Hepatocyte (in vitro differentiated cells): ENCODE results near the gene DTNA. TPM values are rescaled to one million over a fixed set of nuclear protein-coding genes. Genes with fewer than 3 reads are reported as not detected.

Source experiments
- DNase-seq: peaks from one replicate; pipeline ENCODE4 v3.0.0-alpha.2; 2016; ENCODE audit warnings: low spot score
- H2AFZ ChIP-seq: fragments of 200-600 bp; sonication (generic); 2 replicates; pipeline ENCODE4 v1.6.0; 2016; ENCODE audit warnings: antibody characterized with exemption, mild to moderate bottlenecking
- H3K27ac ChIP-seq: fragments of 200-600 bp; sonication (generic); 2 replicates; pipeline ENCODE4 v1.5.1; 2016; ENCODE audit warnings: mild to moderate bottlenecking
- H3K27me3 ChIP-seq: fragments of 200-600 bp; sonication (generic); 2 replicates; pipeline ENCODE4 v1.6.1; 2016
- H3K36me3 ChIP-seq: fragments of 200-600 bp; sonication (generic); replicated peaks from 2 replicates; pipeline ENCODE4 v1.5.1; 2016; ENCODE audit warnings: low read depth; ENCODE audit not compliant: insufficient read depth
- H3K4me1 ChIP-seq: fragments of 200-600 bp; sonication (generic); 2 replicates; pipeline ENCODE4 v1.5.1; 2016; ENCODE audit warnings: mild to moderate bottlenecking, moderate library complexity; ENCODE audit not compliant: insufficient read depth
- H3K4me2 ChIP-seq: fragments of 200-600 bp; sonication (generic); 2 replicates; pipeline ENCODE4 v1.6.0; 2016
- H3K4me3 ChIP-seq: fragments of 200-600 bp; sonication (generic); 2 replicates; pipeline ENCODE4 v1.5.1; 2016; ENCODE audit warnings: mild to moderate bottlenecking
- H3K79me2 ChIP-seq: fragments of 200-600 bp; sonication (generic); 2 replicates; pipeline ENCODE4 v1.6.0; 2017; ENCODE audit warnings: mild to moderate bottlenecking
- H3K9me2 ChIP-seq: fragments of 200-600 bp; sonication (generic); replicated peaks from 2 replicates; pipeline ENCODE4 v1.6.0; 2017; ENCODE audit warnings: mild to moderate bottlenecking; ENCODE audit not compliant: insufficient read depth
- H3K9me3 ChIP-seq: fragments of 200-600 bp; sonication (generic); 2 replicates; pipeline ENCODE4 v1.5.1; 2016; ENCODE audit warnings: low read depth, mild to moderate bottlenecking
- H4K20me1 ChIP-seq: fragments of 200-600 bp; sonication (generic); 2 replicates; pipeline ENCODE4 v1.6.0; 2016; ENCODE audit warnings: mild to moderate bottlenecking; ENCODE audit not compliant: insufficient read depth, poor library complexity, severe bottlenecking
- EZH2 ChIP-seq: fragments of 200-600 bp; sonication (generic); IDR thresholded peaks from 2 replicates; pipeline ENCODE4 v1.6.1; 2016; ENCODE audit warnings: antibody characterized with exemption, mild to moderate bottlenecking, borderline replicate concordance
- EZH2phosphoT487 ChIP-seq: fragments of 200-600 bp; sonication (generic); IDR thresholded peaks from one replicate; pipeline ENCODE4 v1.6.1; 2018; ENCODE audit warnings: antibody characterized with exemption, mild to moderate bottlenecking, low read depth, moderate library complexity; ENCODE audit not compliant: unreplicated experiment, severe bottlenecking
- WGBS: methylation state at CpG from one replicate; pipeline ENCODE4 v1.1.6; 2016; ENCODE audit warnings: low lambda C conversion rate; ENCODE audit errors: missing lambda C conversion rate; 5-methylcytosine and 5-hydroxymethylcytosine counted together
- polyA plus RNA-seq: library from polyadenylated mRNA; unstranded; fragments of >200 nt; fragmentation: Nextera tagmentation; extraction: Ambion mirVana; gene quantifications from 2 replicates; pipeline ENCODE4 v1.2.1, GENCODE V29; 2016
- total RNA-seq: library from RNA; depleted of rRNA; stranded (reverse); fragments of >200 nt; gene quantifications from 2 replicates; pipeline ENCODE4 v1.2.3, GENCODE V29; 2014
- TF ChIP-seq, protein P1 (sequence below): fragments of 200-600 bp; sonication (generic); IDR thresholded peaks from 2 replicates; pipeline ENCODE4 v1.5.1; 2016; ENCODE audit warnings: antibody characterized with exemption, mild to moderate bottlenecking; ENCODE audit not compliant: poor library complexity

DTNA gene
- total and polyA plus RNA-seq, 2 experiments from 2014 or later = 18.3 to 34.0 TPM

DNA sequence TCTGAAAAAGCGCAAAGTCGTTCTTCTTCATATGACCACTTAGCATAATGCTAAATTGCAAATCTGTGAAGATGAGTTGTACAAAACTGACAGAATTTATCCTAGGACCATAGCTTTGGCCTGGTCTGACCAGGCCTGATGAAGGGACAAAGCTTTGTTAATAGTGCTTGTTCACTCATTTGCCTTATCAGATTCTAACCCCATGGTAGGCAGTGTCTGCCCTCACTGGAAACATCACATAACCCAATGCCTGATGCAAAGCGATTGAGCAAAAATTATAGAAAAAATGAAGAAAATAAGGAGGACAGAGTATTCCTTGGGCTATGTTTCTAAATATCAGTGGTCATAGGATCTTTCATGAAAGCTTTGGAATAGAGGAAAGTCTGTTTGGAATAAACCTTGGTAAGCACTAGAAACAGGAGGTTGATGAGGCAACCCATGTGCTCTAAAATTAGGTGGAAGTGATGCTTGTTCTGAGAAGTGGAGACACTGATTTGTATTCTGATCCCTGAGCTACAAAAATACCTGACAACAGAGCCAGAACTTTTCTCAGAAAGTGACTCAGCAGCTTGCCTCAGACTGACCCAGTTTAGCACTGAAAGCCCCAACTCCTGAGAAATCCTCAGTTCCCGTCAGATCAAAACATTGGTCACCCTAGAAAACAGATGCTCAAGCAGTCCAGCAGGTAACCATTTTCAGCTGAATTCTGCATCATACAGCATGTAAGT lies 199.7 kb downstream of the DTNA start:
- Histone ChIP-seq H3K4me2 (no peak overlapping the region), H4K20me1 (no peaks in the 10 kb centered on the region), H3K79me2 (no peaks in the 10 kb centered on the region), H3K27me3 (no peaks in the 10 kb centered on the region), H3K9me2 (no peaks in the 10 kb centered on the region), H2AFZ (no peak overlapping the region), H3K36me3 (no peaks in the 10 kb centered on the region), H3K27ac (no peak overlapping the region), H3K4me1 (peaks cover 13% of the 10 kb centered on the region), H3K4me3 (no peak overlapping the region), H3K9me3 (no peaks in the 10 kb centered on the region)
- DNase-seq = no peak
- TF ChIP-seq EZH2phosphoT487 (no peak), EZH2 (no peak)
- WGBS = 91% methylated on average over 4 of the region's 4 CpGs

DNA sequence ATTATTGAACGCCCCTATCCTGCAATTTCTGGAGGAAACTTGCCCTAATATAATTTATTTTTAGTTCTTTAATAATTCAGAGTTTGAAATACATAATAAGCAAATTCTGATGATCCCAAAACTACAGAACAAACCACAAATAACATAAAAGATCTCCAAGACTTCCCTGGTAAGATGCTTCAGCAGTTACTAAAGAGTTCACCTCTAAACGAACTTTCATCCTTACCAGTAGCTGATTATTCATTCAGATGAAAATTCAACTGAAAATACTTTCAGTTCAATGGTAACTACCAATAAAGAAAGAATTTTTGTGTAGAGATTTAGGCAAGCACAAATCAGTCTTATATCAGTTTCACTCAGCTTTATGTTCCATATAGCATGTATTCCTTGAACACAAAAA lies 201.0 kb downstream of the DTNA start:
- Histone ChIP-seq H2AFZ (no peak overlapping the region), H3K36me3 (no peaks in the 10 kb centered on the region), H3K9me3 (no peaks in the 10 kb centered on the region), H3K4me3 (no peak overlapping the region), H3K4me1 (peaks cover 13% of the 10 kb centered on the region), H3K9me2 (no peaks in the 10 kb centered on the region), H3K27ac (no peak overlapping the region), H4K20me1 (no peaks in the 10 kb centered on the region), H3K27me3 (no peaks in the 10 kb centered on the region), H3K4me2 (no peak overlapping the region), H3K79me2 (no peaks in the 10 kb centered on the region)
- no peak for TF ChIP-seq EZH2
- no peak for TF ChIP-seq EZH2phosphoT487
- WGBS = 81% methylated on average over 2 of the region's 2 CpGs
- DNase-seq = no peak

DNA sequence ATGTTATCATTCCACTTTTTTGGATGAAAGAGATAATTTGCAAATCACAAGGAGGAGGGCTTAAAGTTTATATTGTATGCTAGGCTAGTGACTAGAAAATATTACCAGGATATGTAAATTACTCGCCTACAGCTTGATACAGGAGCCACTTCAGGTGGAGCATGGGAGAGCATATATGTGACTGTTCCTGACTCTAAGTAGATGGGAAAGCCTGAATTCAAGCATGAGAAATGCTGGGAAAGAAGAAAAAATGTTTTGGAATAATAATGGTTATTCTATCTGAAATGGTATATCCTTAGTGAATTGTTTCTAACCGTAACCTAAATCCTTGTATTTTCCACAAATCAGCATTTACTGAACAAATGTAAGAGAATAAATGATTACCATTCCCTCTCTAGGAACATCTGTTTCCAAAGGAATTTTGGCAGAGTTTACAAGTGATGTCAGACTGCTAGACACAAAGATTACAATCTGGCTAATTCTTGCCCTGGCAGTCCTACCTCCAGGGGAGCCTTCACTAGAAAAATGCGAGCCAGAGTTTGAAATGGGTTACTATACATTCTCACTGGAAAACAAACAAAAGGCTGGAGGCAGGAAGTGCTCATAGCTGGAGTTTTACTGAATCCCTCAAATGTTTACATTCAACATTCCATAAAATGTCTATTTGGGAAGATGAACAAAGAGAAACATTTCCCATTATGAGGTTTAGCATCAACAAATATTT lies 201.7 kb downstream of the DTNA start:
- Histone ChIP-seq H3K27me3 (no peaks in the 10 kb centered on the region), H4K20me1 (no peaks in the 10 kb centered on the region), H3K4me3 (no peak overlapping the region), H3K36me3 (no peaks in the 10 kb centered on the region), H3K27ac (peak overlapping the region; percentile 19), H3K9me2 (no peaks in the 10 kb centered on the region), H3K79me2 (no peaks in the 10 kb centered on the region), H3K4me2 (no peak overlapping the region), H3K9me3 (no peaks in the 10 kb centered on the region), H2AFZ (no peak overlapping the region), H3K4me1 (peaks cover 13% of the 10 kb centered on the region)
- TF ChIP-seq, protein P1, sequence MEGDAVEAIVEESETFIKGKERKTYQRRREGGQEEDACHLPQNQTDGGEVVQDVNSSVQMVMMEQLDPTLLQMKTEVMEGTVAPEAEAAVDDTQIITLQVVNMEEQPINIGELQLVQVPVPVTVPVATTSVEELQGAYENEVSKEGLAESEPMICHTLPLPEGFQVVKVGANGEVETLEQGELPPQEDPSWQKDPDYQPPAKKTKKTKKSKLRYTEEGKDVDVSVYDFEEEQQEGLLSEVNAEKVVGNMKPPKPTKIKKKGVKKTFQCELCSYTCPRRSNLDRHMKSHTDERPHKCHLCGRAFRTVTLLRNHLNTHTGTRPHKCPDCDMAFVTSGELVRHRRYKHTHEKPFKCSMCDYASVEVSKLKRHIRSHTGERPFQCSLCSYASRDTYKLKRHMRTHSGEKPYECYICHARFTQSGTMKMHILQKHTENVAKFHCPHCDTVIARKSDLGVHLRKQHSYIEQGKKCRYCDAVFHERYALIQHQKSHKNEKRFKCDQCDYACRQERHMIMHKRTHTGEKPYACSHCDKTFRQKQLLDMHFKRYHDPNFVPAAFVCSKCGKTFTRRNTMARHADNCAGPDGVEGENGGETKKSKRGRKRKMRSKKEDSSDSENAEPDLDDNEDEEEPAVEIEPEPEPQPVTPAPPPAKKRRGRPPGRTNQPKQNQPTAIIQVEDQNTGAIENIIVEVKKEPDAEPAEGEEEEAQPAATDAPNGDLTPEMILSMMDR = no peak
- TF ChIP-seq EZH2phosphoT487 (no peak), EZH2 (no peak)
- DNase-seq = peak; percentile 42
- WGBS = 49% methylated on average over 3 of the region's 3 CpGs

DNA sequence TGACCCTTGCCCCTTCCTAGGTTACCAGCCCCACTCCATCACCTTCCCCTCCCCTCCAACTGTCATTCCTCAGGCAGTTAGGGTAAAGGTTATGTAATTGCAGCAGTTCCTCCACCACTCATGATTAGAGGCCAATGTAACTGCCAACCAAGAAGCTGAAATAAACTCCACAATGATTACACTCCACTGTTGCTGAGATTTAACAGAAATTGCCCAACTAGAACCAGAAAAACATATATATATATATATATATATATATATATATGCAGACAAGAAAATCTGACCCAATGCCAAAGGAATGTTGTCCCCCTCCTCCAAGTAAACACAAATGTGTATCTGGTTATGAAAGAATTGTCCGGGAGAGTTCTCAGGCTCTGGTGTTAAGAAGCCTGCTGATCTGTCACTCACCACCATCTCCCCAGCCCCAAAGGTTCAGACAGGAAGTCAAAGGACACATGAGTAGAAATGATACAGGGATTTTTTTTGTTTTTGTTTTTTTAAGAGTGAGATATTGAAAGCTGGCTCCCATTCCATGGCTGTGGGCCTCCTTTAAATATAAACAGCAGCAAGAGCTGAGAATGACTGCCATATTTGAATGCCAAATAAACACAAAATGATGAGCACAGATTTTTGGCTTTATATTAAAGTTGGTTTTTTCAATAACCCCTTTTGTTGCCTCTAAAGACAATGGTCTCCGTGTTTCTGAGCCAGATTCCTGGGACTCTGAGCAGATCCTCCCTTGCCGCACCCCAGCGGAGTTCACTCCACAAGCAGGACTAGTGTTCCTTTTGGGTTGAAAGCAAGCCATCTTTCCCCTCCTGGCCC lies 204.0 kb downstream of the DTNA start:
- H3K79me2 ChIP-seq = no peaks in the 10 kb centered on the region

More for the DNA sequence above, 204.0 kb downstream of the DTNA start:
- H3K27ac ChIP-seq = peak overlapping the region; percentile 74
- H3K4me2 ChIP-seq = peak overlapping the region; percentile 43
- peak overlapping the region; percentile 32 for H2AFZ ChIP-seq
- DNase-seq = peak; percentile 63
- H3K9me2 ChIP-seq = no peaks in the 10 kb centered on the region
- no peaks in the 10 kb centered on the region for H3K36me3 ChIP-seq
- no peaks in the 10 kb centered on the region for H4K20me1 ChIP-seq
- no peak for TF ChIP-seq EZH2
- H3K27me3 ChIP-seq = no peaks in the 10 kb centered on the region
- 71% methylated on average over 4 of the region's 4 CpGs for WGBS
- H3K9me3 ChIP-seq = no peaks in the 10 kb centered on the region
- no peak overlapping the region for H3K4me3 ChIP-seq
- H3K4me1 ChIP-seq = peaks cover 13% of the 10 kb centered on the region
